Measurements from ENCODE around the gene SIAH1.
"Not testable (repeated sequence)": the region's sequence is repeated elsewhere in the genome, so short reads cannot be mapped to it uniquely, and the experiment has no call there.

GRCh38 chr16:48354385-48354784 lies 30.8 kb downstream of the SIAH1 start:
- TF ChIP-seq CTCF (IDR thresholded peaks at IDR 0.05; ENCODE audit: poor library complexity); EZH2phosphoT487 (IDR thresholded peaks at IDR 0.05; ENCODE audit: low read depth, severe bottlenecking, unreplicated experiment); EZH2 (IDR thresholded peaks at IDR 0.05; ENCODE audit: borderline replicate concordance): not testable (repeated sequence)

Data from hepatocyte (in vitro differentiated cells).